ENCODE measurements around the gene TRIM43. TPM values are rescaled to one million over a fixed set of nuclear protein-coding genes. Genes with fewer than 3 reads are reported as not detected.
"Not testable (repeated sequence)": the region's sequence is repeated elsewhere in the genome, so short reads cannot be mapped to it uniquely, and the experiment has no call there.

Gene TRIM43
- total RNA-seq, 1 donor from 2014 or later = 0.10 TPM

DNA sequence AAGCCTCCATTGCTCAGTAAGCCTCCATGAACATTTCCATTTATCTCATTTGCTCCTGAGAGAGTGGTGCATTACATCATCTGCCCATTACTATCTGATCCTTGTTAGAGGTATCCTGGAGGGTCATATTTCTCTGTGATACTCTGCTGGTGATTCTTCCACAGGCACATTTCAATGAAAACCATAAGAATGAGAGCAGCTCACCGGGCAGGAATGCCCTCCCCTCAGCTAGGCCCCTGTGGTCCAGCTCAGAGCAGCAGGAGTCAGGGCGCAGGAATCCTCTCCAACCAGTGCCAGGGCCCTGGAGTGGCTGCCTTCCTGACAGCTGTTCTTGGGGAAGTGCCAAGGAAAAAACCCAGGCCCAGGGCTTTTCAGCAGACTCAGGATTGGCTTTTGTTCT is 50.0 kb downstream of the TRIM43 start:
- not testable (repeated sequence) for DNase-seq

DNA sequence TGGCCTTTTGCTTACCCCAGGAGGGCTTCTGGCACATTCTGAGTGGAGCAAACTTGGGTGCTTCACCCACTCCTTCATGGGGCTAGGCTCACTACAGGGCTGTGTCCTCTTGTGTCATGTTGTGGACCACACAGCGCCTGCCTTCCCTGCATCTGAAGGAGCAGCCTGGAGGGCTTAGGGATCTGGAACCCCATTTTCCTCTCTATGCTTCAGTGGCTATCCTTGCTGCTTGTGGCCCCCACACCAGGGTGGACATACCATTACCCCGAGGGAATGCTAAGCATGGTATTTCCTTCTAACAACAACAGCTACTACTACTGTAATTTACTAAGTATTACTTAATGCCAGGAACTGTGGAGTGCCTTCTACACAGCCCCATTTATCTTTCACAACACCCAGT is 50.6 kb downstream of the TRIM43 start:
- DNase-seq = not testable (repeated sequence)

GRCh38 chr2:95642951-95643350 is 51.1 kb downstream of the TRIM43 start:
- DNase-seq = not testable (repeated sequence)

GRCh38 chr2:95645312-95645711 is 53.5 kb downstream of the TRIM43 start:
- DNase-seq = not testable (repeated sequence)

GRCh38 chr2:95646274-95646994 is 54.6 kb downstream of the TRIM43 start:
- not testable (repeated sequence) for DNase-seq

DNA sequence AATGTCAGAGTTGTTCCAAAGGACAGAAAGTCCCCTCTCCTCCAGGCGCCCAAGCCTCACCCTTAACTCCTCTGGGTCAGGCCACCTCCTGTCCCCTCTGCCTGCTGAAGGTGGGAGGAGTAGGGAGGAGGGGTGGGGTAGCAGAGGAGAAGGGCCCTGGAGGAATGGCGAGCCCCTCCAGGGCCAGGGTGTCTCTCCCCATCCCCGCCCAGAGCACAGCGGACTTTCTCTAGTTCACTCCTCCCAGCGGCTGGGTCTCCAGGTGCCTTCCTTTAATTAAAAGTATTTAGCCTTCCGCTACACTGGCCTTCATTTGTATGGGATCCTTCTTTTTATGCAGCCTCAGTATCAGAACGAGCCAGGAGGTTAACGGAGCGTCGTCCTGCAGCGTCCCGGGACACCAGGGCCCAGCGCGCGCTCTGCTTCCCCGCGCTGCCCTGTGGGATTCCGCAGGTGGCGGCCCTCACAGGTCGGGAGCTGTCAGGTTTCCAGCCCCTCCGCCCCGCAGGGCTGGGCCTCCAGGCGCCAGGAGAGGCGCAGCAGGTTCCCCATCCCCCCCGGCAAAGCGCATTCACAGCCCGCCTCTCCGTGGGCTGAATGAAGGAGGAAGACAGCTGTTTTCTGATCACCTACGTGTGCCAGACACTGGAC is 57.2 kb downstream of the TRIM43 start:
- DNase-seq = not testable (repeated sequence)

Small RNA genes lying within 50 kb of the gene (small RNA-seq; reads per million reads assigned to genes)
- not detected for gene AC009237.4 (ENCODE audit: low replicate concordance)
- not detected for gene AC009237.7 (ENCODE audit: low replicate concordance)

Other genes starting within 250 kb of the TRIM43 start
- 14.1 TPM for gene FAHD2A, start 189.3 kb upstream of the TRIM43 start, total RNA-seq
- gene TRIM43B, start 107.2 kb upstream of the TRIM43 start, total RNA-seq = not detected